ENCODE measurements around the gene RGS6. TPM values are rescaled to one million over a fixed set of nuclear protein-coding genes. Genes with fewer than 3 reads are reported as not detected.

Gene RGS6
- total and polyA plus RNA-seq, 7 donors: 0.19 to 1.6 (median 0.42) TPM

DNA sequence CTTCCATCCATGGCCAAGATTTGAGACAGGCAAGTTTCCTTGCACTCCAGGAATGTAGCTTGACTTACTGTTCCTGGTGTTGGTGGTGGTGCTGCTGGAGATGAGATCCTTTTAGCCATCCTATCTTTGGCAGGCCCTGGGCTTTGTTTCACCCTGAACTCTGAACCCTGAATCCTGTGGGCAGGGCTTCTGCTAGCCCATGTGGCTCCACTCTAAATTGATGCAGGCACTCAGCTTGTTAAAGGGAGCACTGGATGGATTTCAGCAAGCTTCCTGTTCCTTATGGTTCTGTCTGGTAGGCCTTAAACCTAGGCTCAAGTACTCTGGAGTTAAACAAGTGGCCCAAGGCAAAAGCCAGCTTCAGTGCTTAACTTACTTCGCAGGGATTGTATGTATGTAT lies 138.2 kb downstream of the RGS6 start:
- no peak for ATAC-seq
- intact Hi-C loops (cut with DNase I): no loop called here

DNA sequence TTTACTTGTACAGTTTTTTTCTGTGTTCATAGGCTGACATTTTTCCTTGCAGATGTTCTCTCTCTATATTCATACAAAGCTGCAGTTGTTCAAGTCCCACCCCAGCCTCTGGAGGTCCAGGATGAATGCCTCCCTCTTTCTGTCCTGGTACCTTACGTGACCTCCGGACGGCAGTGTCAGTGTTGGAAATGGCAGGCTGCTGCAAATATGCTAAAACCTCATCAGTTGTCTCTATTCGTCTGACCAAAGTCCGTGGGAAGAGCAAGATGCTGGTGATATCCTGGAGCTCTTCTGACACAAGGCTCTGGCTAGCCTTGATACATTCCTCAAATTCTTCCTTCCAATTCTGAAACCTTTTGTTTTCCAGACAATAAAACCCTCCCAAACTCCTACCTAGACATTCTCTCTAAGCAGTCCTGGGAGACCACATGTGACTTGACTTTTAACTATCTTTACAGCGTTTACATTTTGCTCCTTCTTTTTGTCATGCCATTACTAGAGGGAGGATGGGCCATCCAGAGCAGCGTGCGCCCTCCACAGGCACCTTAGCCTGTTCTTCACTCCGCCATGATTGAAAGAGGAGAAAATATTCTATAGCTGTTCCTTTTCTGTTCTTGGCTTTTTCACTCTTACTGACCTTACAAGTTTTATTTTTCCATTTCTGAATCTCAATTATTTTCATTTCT lies 143.6 kb downstream of the RGS6 start:
- TF ChIP-seq, protein P1, sequence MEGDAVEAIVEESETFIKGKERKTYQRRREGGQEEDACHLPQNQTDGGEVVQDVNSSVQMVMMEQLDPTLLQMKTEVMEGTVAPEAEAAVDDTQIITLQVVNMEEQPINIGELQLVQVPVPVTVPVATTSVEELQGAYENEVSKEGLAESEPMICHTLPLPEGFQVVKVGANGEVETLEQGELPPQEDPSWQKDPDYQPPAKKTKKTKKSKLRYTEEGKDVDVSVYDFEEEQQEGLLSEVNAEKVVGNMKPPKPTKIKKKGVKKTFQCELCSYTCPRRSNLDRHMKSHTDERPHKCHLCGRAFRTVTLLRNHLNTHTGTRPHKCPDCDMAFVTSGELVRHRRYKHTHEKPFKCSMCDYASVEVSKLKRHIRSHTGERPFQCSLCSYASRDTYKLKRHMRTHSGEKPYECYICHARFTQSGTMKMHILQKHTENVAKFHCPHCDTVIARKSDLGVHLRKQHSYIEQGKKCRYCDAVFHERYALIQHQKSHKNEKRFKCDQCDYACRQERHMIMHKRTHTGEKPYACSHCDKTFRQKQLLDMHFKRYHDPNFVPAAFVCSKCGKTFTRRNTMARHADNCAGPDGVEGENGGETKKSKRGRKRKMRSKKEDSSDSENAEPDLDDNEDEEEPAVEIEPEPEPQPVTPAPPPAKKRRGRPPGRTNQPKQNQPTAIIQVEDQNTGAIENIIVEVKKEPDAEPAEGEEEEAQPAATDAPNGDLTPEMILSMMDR (IDR thresholded peaks at IDR 0.05): no peak
- H3K27me3 ChIP-seq (ENCODE audit: insufficient read depth in 3 of 3, low read length in 2 of 3): no peaks in the 10 kb centered on the region
- DNase-seq (no peak), ATAC-seq (no peak)
- H3K9me3 ChIP-seq: no peaks in the 10 kb centered on the region
- 71 to 81% (median 72%) methylated on average over 9 of the region's 9 CpGs for WGBS, 3 donors
- no peak overlapping the region for H3K4me3 ChIP-seq
- H3K4me1 ChIP-seq: no peaks in the 10 kb centered on the region
- no peaks in the 10 kb centered on the region for H3K36me3 ChIP-seq (ENCODE audit: insufficient read depth in 1 of 2, low read depth in 1 of 2)
- intact Hi-C loops (cut with DNase I): no loop called here
- H3K27ac ChIP-seq: no peak overlapping the region

More for the DNA sequence above, 138.2 kb downstream of the RGS6 start:
- DNase-seq: no peak
- no peak overlapping the region for H3K27ac ChIP-seq
- no peaks in the 10 kb centered on the region for H3K27me3 ChIP-seq (ENCODE audit: insufficient read depth in 3 of 3, low read length in 2 of 3)
- no peaks in the 10 kb centered on the region for H3K4me1 ChIP-seq
- no peak overlapping the region for H3K4me3 ChIP-seq
- no peaks in the 10 kb centered on the region for H3K36me3 ChIP-seq (ENCODE audit: insufficient read depth in 1 of 2, low read depth in 1 of 2)
- TF ChIP-seq, protein P1 (IDR thresholded peaks at IDR 0.05): no peak
- WGBS, 3 donors: 92 to 97% (median 97%) methylated on average over 1 of the region's 1 CpG
- H3K9me3 ChIP-seq: no peaks in the 10 kb centered on the region

DNA sequence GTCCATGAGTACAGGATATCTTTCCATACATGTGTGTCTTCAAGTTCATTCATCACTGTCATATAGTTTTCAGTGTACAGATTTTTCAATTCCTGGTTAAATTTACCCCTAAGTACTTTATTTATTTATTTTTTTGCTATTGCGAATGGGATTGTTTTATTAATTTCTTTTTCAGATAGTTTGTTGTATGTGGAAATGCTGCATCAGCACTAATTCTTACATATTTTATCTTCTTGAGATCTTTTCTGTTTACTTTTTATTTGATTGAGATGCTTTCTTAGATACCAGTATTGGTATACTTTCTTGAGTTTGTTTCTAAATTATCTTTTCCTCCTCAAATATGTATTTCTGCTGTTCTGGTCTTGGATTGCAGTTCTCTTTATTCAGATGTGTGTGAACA lies 148.9 kb downstream of the RGS6 start:
- no peaks in the 10 kb centered on the region for H3K36me3 ChIP-seq (ENCODE audit: insufficient read depth in 1 of 2, low read depth in 1 of 2)
- H3K4me3 ChIP-seq: no peak overlapping the region
- intact Hi-C loops (cut with DNase I): no loop called here
- H3K27ac ChIP-seq: no peak overlapping the region
- ATAC-seq: no peak
- WGBS, 3 donors: 95 to 97% (median 96%) methylated on average over 1 of the region's 1 CpG
- TF ChIP-seq, protein P1 (IDR thresholded peaks at IDR 0.05): no peak
- no peaks in the 10 kb centered on the region for H3K4me1 ChIP-seq
- DNase-seq: no peak
- no peaks in the 10 kb centered on the region for H3K9me3 ChIP-seq
- no peaks in the 10 kb centered on the region for H3K27me3 ChIP-seq (ENCODE audit: insufficient read depth in 3 of 3, low read length in 2 of 3)

DNA sequence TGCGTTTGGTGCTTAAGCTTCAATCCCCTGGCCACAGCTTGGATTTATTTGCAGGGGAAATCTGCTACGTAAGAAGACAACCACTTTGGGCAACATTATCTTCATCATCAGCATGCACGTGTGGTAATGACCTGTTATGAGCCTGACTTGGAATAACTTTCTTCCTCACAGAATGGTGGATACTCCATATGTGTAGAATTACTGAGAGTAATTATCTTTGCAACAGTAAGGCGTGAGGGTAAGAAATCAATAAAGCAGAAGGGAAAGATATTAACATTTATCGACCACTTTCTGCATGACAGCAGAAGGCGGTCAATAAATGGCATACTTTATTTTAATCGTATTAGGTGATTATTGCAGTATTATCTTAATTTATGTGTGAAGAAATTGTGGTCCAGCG lies 152.7 kb downstream of the RGS6 start:
- no peak overlapping the region for H3K4me3 ChIP-seq
- WGBS, 3 donors: 83 to 85% (median 84%) methylated on average over 8 of the region's 8 CpGs
- no peak for ATAC-seq

More for the DNA sequence above, 152.7 kb downstream of the RGS6 start:
- intact Hi-C loops (cut with DNase I): no loop called here
- Histone ChIP-seq H3K36me3 (ENCODE audit: insufficient read depth in 1 of 2, low read depth in 1 of 2) (no peaks in the 10 kb centered on the region), H3K9me3 (no peaks in the 10 kb centered on the region), H3K27ac (no peak overlapping the region), H3K4me1 (no peaks in the 10 kb centered on the region), H3K27me3 (ENCODE audit: insufficient read depth in 3 of 3, low read length in 2 of 3) (no peaks in the 10 kb centered on the region)
- no peak for DNase-seq
- TF ChIP-seq, protein P1 (IDR thresholded peaks at IDR 0.05): no peak
